HepG2 (cell line): ENCODE measurements around the gene DAZAP1. TPM values are rescaled to one million over a fixed set of nuclear protein-coding genes. Genes with fewer than 3 reads are reported as not detected.

Experiments used
- ATAC-seq: fragments of 200-7000 bp; cut with Tn5 transposase; 3 replicates; pipeline ENCODE4 v1.9.1; 2020; ENCODE audit warnings: mild to moderate bottlenecking, moderate library complexity
- BruUV-seq: library from RNA; stranded (reverse); fragments of 400-500 nt; replicated peaks from 2 replicates; lab custom pipeline; 2021; lab: Mats Ljungman, UMichigan
- CTCF ChIA-PET: fragments of 300-600 bp; formaldehyde crosslinking; extraction: SDS; loops from one replicate; lab custom pipeline; 2021; ENCODE audit warnings: low total read pairs, inconsistent platforms, low intra/inter-chr PET ratio; lab: Yijun Ruan, JAX
- POLR2A ChIA-PET: fragments of 350-600 bp; sonication (Branson Sonifier 250); formaldehyde crosslinking; loops from one replicate; lab custom pipeline; 2020; ENCODE audit warnings: antibody characterized with exemption, inconsistent platforms; lab: Yijun Ruan, JAX
- DNase-seq: peaks from one replicate; pipeline ENCODE4 v3.0.0-alpha.2; 2015; ENCODE audit warnings: low spot score
- FAIRE-seq: peaks from 3 replicates; lab custom pipeline; 2011; peaks lifted over from hg19 to GRCh38; lab: Jason Lieb, UNC
- H2AFZ ChIP-seq: one replicate; pipeline ENCODE4 v1.6.1; 2011; ENCODE audit warnings: low read length, inconsistent platforms
- H3K27ac ChIP-seq: fragments of 300-600 bp; 3 replicates; pipeline ENCODE4 v1.8.0; 2011; ENCODE audit warnings: mixed run types, mild to moderate bottlenecking, mixed read lengths, low read length, inconsistent platforms; ENCODE audit not compliant: insufficient read depth; ENCODE audit errors: extremely low read length
- H3K27me3 ChIP-seq, 2 experiments: fragments of 200-600 bp in 1 of 2; 2 replicates in 1 of 2; 3 replicates in 1 of 2; pipeline versions ENCODE4 v1.6.0 to v1.8.0; 2011; ENCODE audit warnings: low read length in 2 of 2, mild to moderate bottlenecking in 2 of 2, moderate library complexity in 2 of 2, inconsistent platforms in 1 of 2; ENCODE audit not compliant: insufficient read depth in 2 of 2, control insufficient read depth in 1 of 2
- H3K36me3 ChIP-seq, 2 experiments: fragments of 200-600 bp in 1 of 2; replicated peaks in 1 of 2; 2 replicates in 1 of 2; 3 replicates in 1 of 2; pipeline versions ENCODE4 v1.5.1 to v1.8.0; 2011; ENCODE audit warnings: low read length in 2 of 2, inconsistent platforms in 1 of 2; ENCODE audit not compliant: insufficient read depth in 2 of 2, control insufficient read depth in 1 of 2
- H3K4me1 ChIP-seq: 2 replicates; pipeline ENCODE4 v1.5.1; 2012; ENCODE audit warnings: low read length, inconsistent platforms; ENCODE audit not compliant: insufficient read depth
- H3K4me2 ChIP-seq: 2 replicates; pipeline ENCODE4 v1.6.0; 2011; ENCODE audit warnings: low read depth, low read length, inconsistent platforms
- H3K4me3 ChIP-seq, 3 experiments: fragments of 200-600 bp in 1 of 3; sonication (generic), shearing (Covaris generic) in 1 of 3; replicated peaks in 1 of 3; 2 replicates each; pipeline ENCODE4 v1.5.1; 2011 to 2016; ENCODE audit warnings: low read length in 3 of 3, inconsistent platforms in 2 of 3, low read depth in 2 of 3, mild to moderate bottlenecking in 2 of 3, control low read depth in 1 of 3, mixed read lengths in 1 of 3; ENCODE audit not compliant: insufficient read depth in 1 of 3
- H3K79me2 ChIP-seq: one replicate; pipeline ENCODE4 v1.6.1; 2011; ENCODE audit warnings: low read length, inconsistent platforms; ENCODE audit not compliant: insufficient read depth
- H3K9ac ChIP-seq: 2 replicates; pipeline ENCODE4 v1.6.0; 2011; ENCODE audit warnings: mild to moderate bottlenecking, low read depth, low read length, inconsistent platforms; ENCODE audit not compliant: insufficient read depth
- H3K9me3 ChIP-seq: 2 replicates; pipeline ENCODE4 v1.5.1; 2012; ENCODE audit warnings: mild to moderate bottlenecking, low read length
- H4K20me1 ChIP-seq: 2 replicates; pipeline ENCODE4 v1.6.0; 2011; ENCODE audit warnings: inconsistent platforms, mild to moderate bottlenecking, low read length, moderate library complexity; ENCODE audit not compliant: insufficient read depth
- ADNP ChIP-seq: sonication (generic); formaldehyde crosslinking; IDR thresholded peaks from 2 replicates; pipeline ENCODE4 v1.4.0; 2020; ENCODE audit warnings: missing genetic modification reagents
- AGO2 ChIP-seq: fragments of 200-400 bp; formaldehyde crosslinking; optimal IDR thresholded peaks from 2 replicates; pipeline ENCODE3; 2017; ENCODE audit warnings: mild to moderate bottlenecking, low read depth, low read length, moderate library complexity
- GABPB1 ChIP-seq: IDR thresholded peaks from 2 replicates; pipeline ENCODE4 v1.6.1; 2016; ENCODE audit warnings: mild to moderate bottlenecking, missing genetic modification reagents, moderate library complexity, missing compliant biosample characterization
- HNRNPL ChIP-seq: fragments of 200-400 bp; formaldehyde crosslinking; IDR thresholded peaks from 2 replicates; pipeline ENCODE4 v1.6.1; 2017; ENCODE audit warnings: mild to moderate bottlenecking, low read depth, low read length
- MED1 ChIP-seq: sonication (generic); formaldehyde crosslinking; IDR thresholded peaks from 2 replicates; pipeline ENCODE4 v1.4.0; 2020; ENCODE audit warnings: missing genetic modification reagents
- RBM22 ChIP-seq: fragments of 200-400 bp; formaldehyde crosslinking; optimal IDR thresholded peaks from 2 replicates; pipeline ENCODE3; 2017; ENCODE audit warnings: mild to moderate bottlenecking, low read length, moderate library complexity
- ZNF225 ChIP-seq: sonication (generic); formaldehyde crosslinking; IDR thresholded peaks from 2 replicates; pipeline ENCODE4 v1.4.0; 2020; ENCODE audit warnings: mild to moderate bottlenecking, missing genetic modification reagents
- ZNF687 ChIP-seq: sonication (generic); formaldehyde crosslinking; IDR thresholded peaks from 2 replicates; pipeline ENCODE4 v1.5.1; 2020; ENCODE audit warnings: mild to moderate bottlenecking, missing genetic modification reagents, moderate library complexity
- WGBS: methylation state at CpG from one replicate; pipeline ENCODE4 v1.1.6; 2017; ENCODE audit warnings: low lambda C conversion rate; 5-methylcytosine and 5-hydroxymethylcytosine counted together
- in situ Hi-C: cut with HindIII; loops from 2 replicates; pipeline ENCODE4 v1.10.0; 2017; ENCODE audit warnings: low pct_unique_long_range_greater_than_20kb; ENCODE audit not compliant: extremely low pct_ligation_motif_present
- intact Hi-C: fragments of 100-400 bp; cut with micrococcal nuclease; formaldehyde crosslinking; loops from one replicate; pipeline ENCODE4 v1.10.0; 2022; ENCODE audit not compliant: unreplicated experiment
- polyA plus RNA-seq, 8 experiments: library from polyadenylated mRNA; depleted of rRNA in 3 of 8; stranded (reverse) in 7 of 8; unstranded in 1 of 8; fragments of >200 nt; fragmentation: Illumina TruSeq in 4 of 8; extraction: Trizol in 4 of 8; gene quantifications; 2 replicates each; pipeline versions ENCODE4 v1.2.1 to v1.2.3, GENCODE V29; 2011 to 2016; ENCODE audit warnings: low read depth in 4 of 8, missing spikeins in 1 of 8, mixed read lengths in 1 of 8; ENCODE audit not compliant: insufficient read depth in 1 of 8
- total RNA-seq, 5 experiments: library from RNA; depleted of rRNA; stranded (reverse); fragments of >200 nt; fragmentation: Illumina TruSeq; extraction: Trizol; gene quantifications; 2 replicates each; pipeline ENCODE4 v1.2.3, GENCODE V29; 2016; ENCODE audit warnings: low read depth in 1 of 5
- TF ChIP-seq, protein P1 (sequence below): sonication (generic); formaldehyde crosslinking; IDR thresholded peaks from 2 replicates; pipeline ENCODE4 v1.4.0; 2020; ENCODE audit warnings: missing genetic modification reagents, borderline replicate concordance

The DAZAP1 gene
- total and polyA plus RNA-seq, 2 of the 13 experiments (the other 11 are each of a cell fraction or from before 2014, with no cell fraction given): 63.3 to 79.2 TPM

DNA sequence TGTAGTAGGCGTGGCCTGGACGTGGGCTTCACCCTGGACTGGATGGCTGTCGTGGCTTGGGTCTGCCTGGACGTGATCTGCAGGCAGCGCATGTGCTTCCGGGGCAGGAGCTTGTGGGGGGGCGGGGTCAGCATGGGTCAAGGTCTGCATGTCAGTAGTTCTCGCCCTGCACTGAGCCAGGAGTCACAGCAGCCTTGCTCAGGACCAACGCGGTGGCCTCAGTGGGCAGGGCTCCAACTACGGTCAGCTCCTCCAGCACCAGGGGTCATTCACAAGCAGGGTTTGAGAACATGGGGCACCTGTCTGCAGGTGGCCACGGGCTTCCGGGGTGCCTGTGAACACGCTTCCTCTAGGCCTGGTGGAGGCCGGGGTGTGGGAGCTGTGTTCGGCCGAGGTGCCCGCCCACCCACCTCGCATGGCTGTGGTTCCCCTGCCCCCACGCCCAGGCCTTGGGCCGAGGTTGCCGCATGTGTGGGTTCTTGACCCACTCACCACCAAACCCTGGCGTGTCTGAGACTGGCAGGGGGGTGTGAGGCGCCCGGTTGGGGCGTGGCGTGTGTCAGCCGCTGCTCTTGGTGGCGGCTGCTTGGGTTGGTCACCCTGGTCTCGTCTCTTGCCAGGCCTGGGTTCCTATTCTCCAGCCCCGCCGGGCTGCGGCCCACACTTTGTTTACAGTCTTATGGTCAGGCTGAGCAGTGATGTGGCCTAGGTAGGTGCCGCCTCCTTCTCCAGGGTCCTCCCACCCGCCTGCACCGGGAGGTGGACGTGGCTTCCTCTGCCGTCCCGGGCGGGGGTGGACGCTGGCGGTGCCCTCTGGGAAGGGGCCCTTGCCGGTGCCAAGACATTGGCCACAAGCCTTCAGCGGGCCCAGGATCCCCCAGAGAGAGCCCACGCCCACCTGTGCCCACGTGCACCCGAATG lies 26.0 kb downstream of the DAZAP1 start:
- intact Hi-C loops: no loop called here
- TF ChIP-seq MED1 (CRISPR knock-in tag) (no peak), ZNF687 (CRISPR knock-in tag) (peak; percentile 69), ZNF225 (CRISPR knock-in tag) (0 out of 2 replicates have a peak, but pooled peaks have one; percentile 21), RBM22 (peak; percentile 20), ADNP (no peak), HNRNPL (0 out of 2 replicates have a peak, but pooled peaks have one; percentile 26), AGO2 (peak; percentile 18), GABPB1 (peak; percentile 54; the same call in 1 of the 2 replicates)
- TF ChIP-seq, protein P1, sequence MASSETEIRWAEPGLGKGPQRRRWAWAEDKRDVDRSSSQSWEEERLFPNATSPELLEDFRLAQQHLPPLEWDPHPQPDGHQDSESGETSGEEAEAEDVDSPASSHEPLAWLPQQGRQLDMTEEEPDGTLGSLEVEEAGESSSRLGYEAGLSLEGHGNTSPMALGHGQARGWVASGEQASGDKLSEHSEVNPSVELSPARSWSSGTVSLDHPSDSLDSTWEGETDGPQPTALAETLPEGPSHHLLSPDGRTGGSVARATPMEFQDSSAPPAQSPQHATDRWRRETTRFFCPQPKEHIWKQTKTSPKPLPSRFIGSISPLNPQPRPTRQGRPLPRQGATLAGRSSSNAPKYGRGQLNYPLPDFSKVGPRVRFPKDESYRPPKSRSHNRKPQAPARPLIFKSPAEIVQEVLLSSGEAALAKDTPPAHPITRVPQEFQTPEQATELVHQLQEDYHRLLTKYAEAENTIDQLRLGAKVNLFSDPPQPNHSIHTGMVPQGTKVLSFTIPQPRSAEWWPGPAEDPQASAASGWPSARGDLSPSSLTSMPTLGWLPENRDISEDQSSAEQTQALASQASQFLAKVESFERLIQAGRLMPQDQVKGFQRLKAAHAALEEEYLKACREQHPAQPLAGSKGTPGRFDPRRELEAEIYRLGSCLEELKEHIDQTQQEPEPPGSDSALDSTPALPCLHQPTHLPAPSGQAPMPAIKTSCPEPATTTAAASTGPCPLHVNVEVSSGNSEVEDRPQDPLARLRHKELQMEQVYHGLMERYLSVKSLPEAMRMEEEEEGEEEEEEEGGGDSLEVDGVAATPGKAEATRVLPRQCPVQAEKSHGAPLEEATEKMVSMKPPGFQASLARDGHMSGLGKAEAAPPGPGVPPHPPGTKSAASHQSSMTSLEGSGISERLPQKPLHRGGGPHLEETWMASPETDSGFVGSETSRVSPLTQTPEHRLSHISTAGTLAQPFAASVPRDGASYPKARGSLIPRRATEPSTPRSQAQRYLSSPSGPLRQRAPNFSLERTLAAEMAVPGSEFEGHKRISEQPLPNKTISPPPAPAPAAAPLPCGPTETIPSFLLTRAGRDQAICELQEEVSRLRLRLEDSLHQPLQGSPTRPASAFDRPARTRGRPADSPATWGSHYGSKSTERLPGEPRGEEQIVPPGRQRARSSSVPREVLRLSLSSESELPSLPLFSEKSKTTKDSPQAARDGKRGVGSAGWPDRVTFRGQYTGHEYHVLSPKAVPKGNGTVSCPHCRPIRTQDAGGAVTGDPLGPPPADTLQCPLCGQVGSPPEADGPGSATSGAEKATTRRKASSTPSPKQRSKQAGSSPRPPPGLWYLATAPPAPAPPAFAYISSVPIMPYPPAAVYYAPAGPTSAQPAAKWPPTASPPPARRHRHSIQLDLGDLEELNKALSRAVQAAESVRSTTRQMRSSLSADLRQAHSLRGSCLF: no peak

More for the DNA sequence above, 26.0 kb downstream of the DAZAP1 start:
- 92% methylated on average over 23 of the region's 47 CpGs for WGBS
- ChIA-PET CTCF (no interaction called here), POLR2A (interaction anchor here (0.6 kb wide), 1 partner anchor 57 kb away, joined by 3 read pairs; the partner anchor contains the start of gene REEP6)
- Histone ChIP-seq H3K4me3 (no peak overlapping the region), H3K4me1 (peaks cover 9% of the 10 kb centered on the region), H3K9ac (no peak overlapping the region), H3K4me2 (no peak overlapping the region), H3K79me2 (peaks cover 3% of the 10 kb centered on the region), H4K20me1 (no peaks in the 10 kb centered on the region), H3K27me3 (no peaks in the 10 kb centered on the region), H3K27ac (no peak overlapping the region), H2AFZ (no peak overlapping the region), H3K9me3 (no peaks in the 10 kb centered on the region), H3K36me3 (peaks cover 26 to 53% of the 10 kb centered on the region in 2 experiments)
- ATAC-seq (no peak), DNase-seq (no peak), FAIRE-seq (no peak)
- BruUV-seq: no TSS peak
- in situ Hi-C loops: no loop called here
